SK-N-SH (cell line): ENCODE data around the gene ABCG1. TPM values are rescaled to one million over a fixed set of nuclear protein-coding genes. Genes with fewer than 3 reads are reported as not detected.

ENCODE experiments used
- CTCF ChIA-PET: fragments of 300-600, 350-600 bp; formaldehyde crosslinking; extraction: SDS; loops from one replicate; lab custom pipeline; 2021; lab: Yijun Ruan, JAX
- POLR2A ChIA-PET: fragments of 350-600 bp; sonication (Branson Sonifier 250); formaldehyde crosslinking; extraction: SDS; loops from one replicate; lab custom pipeline; 2020; ENCODE audit warnings: antibody characterized with exemption, inconsistent platforms; lab: Yijun Ruan, JAX
- DNase-seq: peaks from one replicate; pipeline ENCODE4 v3.0.0; 2012
- H2AFZ ChIP-seq: fragments of 200-600 bp; sonication (generic); 2 replicates; pipeline ENCODE4 v1.8.1; 2016; ENCODE audit warnings: antibody characterized with exemption, mild to moderate bottlenecking, low read depth
- H3F3A ChIP-seq: fragments of 200-600 bp; sonication (generic); replicated peaks from 2 replicates; pipeline ENCODE3; 2016; ENCODE audit warnings: antibody characterized with exemption, mild to moderate bottlenecking; ENCODE audit not compliant: insufficient read depth
- H3K27ac ChIP-seq, 2 experiments: fragments of 200-500 bp in 1 of 2; fragments of 200-600 bp in 1 of 2; sonication (Bioruptor generic) in 1 of 2; sonication (generic), shearing (Covaris generic) in 1 of 2; 2 replicates each; pipeline versions ENCODE4 v1.5.1 to v1.6.1; 2014 to 2016; ENCODE audit warnings: low read depth in 2 of 2, inconsistent platforms in 1 of 2, low read length in 1 of 2, mild to moderate bottlenecking in 1 of 2, mixed read lengths in 1 of 2
- H3K27me3 ChIP-seq: fragments of 200-600 bp; sonication (generic), shearing (Covaris generic); 2 replicates; pipeline ENCODE4 v1.6.1; 2016; ENCODE audit warnings: mixed run types; ENCODE audit not compliant: insufficient read depth
- H3K36me3 ChIP-seq, 2 experiments: fragments of 200-500 bp in 1 of 2; fragments of 200-600 bp in 1 of 2; sonication (Bioruptor generic) in 1 of 2; sonication (generic) in 1 of 2; replicated peaks in 1 of 2; 2 replicates each; pipeline versions ENCODE3 to v1.5.1; 2014 to 2016; ENCODE audit warnings: low read length in 1 of 2, mild to moderate bottlenecking in 1 of 2; ENCODE audit not compliant: insufficient read depth in 2 of 2, control insufficient read depth in 1 of 2
- H3K4me1 ChIP-seq, 2 experiments: fragments of 200-500 bp in 1 of 2; fragments of 200-600 bp in 1 of 2; sonication (Bioruptor generic) in 1 of 2; sonication (generic), shearing (Covaris generic) in 1 of 2; 2 replicates each; pipeline versions ENCODE4 v1.5.1 to v1.6.1; 2014 to 2016; ENCODE audit warnings: low read depth in 1 of 2, low read length in 1 of 2, mixed run types in 1 of 2; ENCODE audit not compliant: insufficient read depth in 2 of 2, control insufficient read depth in 1 of 2
- H3K4me2 ChIP-seq: fragments of 200-600 bp; sonication (generic), shearing (Covaris generic); 2 replicates; pipeline ENCODE4 v1.6.1; 2017; ENCODE audit warnings: mixed run types
- H3K4me3 ChIP-seq, 2 experiments: fragments of 200-500 bp in 1 of 2; fragments of 200-600 bp in 1 of 2; sonication (Bioruptor generic) in 1 of 2; sonication (generic), shearing (Covaris generic) in 1 of 2; 2 replicates each; pipeline versions ENCODE4 v1.5.1 to v1.8.1; 2014 to 2016; ENCODE audit warnings: low read depth in 2 of 2, inconsistent platforms in 1 of 2, low read length in 1 of 2, mild to moderate bottlenecking in 1 of 2, mixed read lengths in 1 of 2, moderate library complexity in 1 of 2
- H3K79me2 ChIP-seq: fragments of 200-600 bp; sonication (generic); 2 replicates; pipeline ENCODE4 v1.8.1; 2017; ENCODE audit warnings: mild to moderate bottlenecking; ENCODE audit not compliant: insufficient read depth
- H3K9ac ChIP-seq: fragments of 200-600 bp; sonication (generic); 2 replicates; pipeline ENCODE4 v1.6.1; 2017; ENCODE audit warnings: mixed run types
- H3K9me2 ChIP-seq: fragments of 200-600 bp; sonication (generic); 2 replicates; pipeline ENCODE4 v1.6.1; 2017; ENCODE audit warnings: mixed run types
- H3K9me3 ChIP-seq: fragments of 200-600 bp; sonication (generic); 2 replicates; pipeline ENCODE4 v1.6.1; 2017; ENCODE audit warnings: mixed run types, mild to moderate bottlenecking, moderate library complexity
- H4K20me1 ChIP-seq: fragments of 200-600 bp; sonication (generic); 2 replicates; pipeline ENCODE4 v1.6.1; 2017; ENCODE audit warnings: mild to moderate bottlenecking, mixed run types; ENCODE audit not compliant: insufficient read depth
- ELF1 ChIP-seq: IDR thresholded peaks from 2 replicates; pipeline ENCODE4 v1.4.0; 2012
- EZH2phosphoT487 ChIP-seq: fragments of 200-600 bp; sonication (generic); IDR thresholded peaks from 2 replicates; pipeline ENCODE4 v1.6.1; 2017; ENCODE audit warnings: low read depth, mixed run types, mild to moderate bottlenecking, antibody characterized with exemption, moderate library complexity, borderline replicate concordance
- GABPA ChIP-seq: IDR thresholded peaks from 2 replicates; pipeline ENCODE4 v1.4.0; 2012; ENCODE audit warnings: low read depth, mild to moderate bottlenecking
- NFIC ChIP-seq: IDR thresholded peaks from 2 replicates; pipeline ENCODE4 v1.4.0; 2012; ENCODE audit warnings: borderline replicate concordance
- RAD21 ChIP-seq: IDR thresholded peaks from 2 replicates; pipeline ENCODE4 v1.6.1; 2012; ENCODE audit warnings: mild to moderate bottlenecking, low read length
- TCF12 ChIP-seq: IDR thresholded peaks from 2 replicates; pipeline ENCODE4 v1.4.0; 2012
- YY1 ChIP-seq: IDR thresholded peaks from 2 replicates; pipeline ENCODE4 v1.4.0; 2012; ENCODE audit warnings: low read depth, mild to moderate bottlenecking
- WGBS: methylation state at CpG from one replicate; pipeline ENCODE4 v1.1.6; 2017; ENCODE audit warnings: low lambda C conversion rate; 5-methylcytosine and 5-hydroxymethylcytosine counted together
- polyA plus RNA-seq, 3 experiments: library from polyadenylated mRNA; depleted of rRNA; stranded (reverse); fragments of >200 nt; gene quantifications; 2 replicates each; pipeline ENCODE4 v1.2.3, GENCODE V29; 2012
- TF ChIP-seq, protein P1 (sequence below): IDR thresholded peaks from 2 replicates; pipeline ENCODE4 v1.6.1; 2012; ENCODE audit warnings: mild to moderate bottlenecking, low read depth, low read length, moderate library complexity
- TF ChIP-seq, protein P2 (sequence below): fragments of 200-600 bp; sonication (generic); IDR thresholded peaks from 2 replicates; pipeline ENCODE4 v1.6.1; 2017; ENCODE audit warnings: antibody characterized with exemption, mild to moderate bottlenecking, moderate library complexity
- TF ChIP-seq, protein P3 (sequence below): fragments of 150-350 bp; IDR thresholded peaks from 2 replicates; pipeline ENCODE4 v1.6.1; 2016; ENCODE audit warnings: mild to moderate bottlenecking, low read depth, low read length

Gene ABCG1
- polyA plus RNA-seq, 1 of the 3 experiments (the other 2 are of a cell fraction) = 0.07 TPM

DNA sequence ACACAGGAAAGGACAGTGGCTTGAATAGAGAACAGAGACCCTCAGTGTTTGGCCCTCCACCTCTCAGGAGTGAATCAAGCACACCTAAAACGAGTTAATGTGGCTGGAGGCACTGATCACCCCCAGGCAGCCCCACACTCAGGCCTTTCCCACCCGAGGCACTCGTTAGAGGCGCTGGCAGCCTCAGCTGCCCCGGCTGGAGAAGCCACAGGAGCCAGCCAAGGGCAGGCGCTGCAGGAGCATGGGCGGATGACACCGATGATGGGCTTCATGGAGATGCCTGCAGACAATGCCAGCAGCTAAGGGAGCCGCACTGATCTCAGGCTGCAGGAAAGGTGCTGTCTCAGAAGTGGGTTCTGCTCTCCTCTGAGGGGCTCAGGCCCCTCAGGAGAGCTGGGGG is 24.1 kb upstream of the ABCG1 start:
- no peaks in the 10 kb centered on the region for H3K27me3 ChIP-seq

More for the DNA sequence above, 24.1 kb upstream of the ABCG1 start:
- Histone ChIP-seq H3K4me3 (no peak overlapping the region), H3F3A (no peaks in the 10 kb centered on the region), H3K27ac (no peak overlapping the region), H3K9ac (no peak overlapping the region), H3K9me2 (no peaks in the 10 kb centered on the region), H3K4me1 (peaks cover 0 to 8% of the 10 kb centered on the region in 2 experiments; a peak in 2 of 4 replicates), H3K9me3 (no peaks in the 10 kb centered on the region), H3K36me3 (no peaks in the 10 kb centered on the region), H3K79me2 (no peaks in the 10 kb centered on the region), H4K20me1 (no peaks in the 10 kb centered on the region), H2AFZ (no peak overlapping the region), H3K4me2 (no peak overlapping the region)
- TF ChIP-seq, protein P1, sequence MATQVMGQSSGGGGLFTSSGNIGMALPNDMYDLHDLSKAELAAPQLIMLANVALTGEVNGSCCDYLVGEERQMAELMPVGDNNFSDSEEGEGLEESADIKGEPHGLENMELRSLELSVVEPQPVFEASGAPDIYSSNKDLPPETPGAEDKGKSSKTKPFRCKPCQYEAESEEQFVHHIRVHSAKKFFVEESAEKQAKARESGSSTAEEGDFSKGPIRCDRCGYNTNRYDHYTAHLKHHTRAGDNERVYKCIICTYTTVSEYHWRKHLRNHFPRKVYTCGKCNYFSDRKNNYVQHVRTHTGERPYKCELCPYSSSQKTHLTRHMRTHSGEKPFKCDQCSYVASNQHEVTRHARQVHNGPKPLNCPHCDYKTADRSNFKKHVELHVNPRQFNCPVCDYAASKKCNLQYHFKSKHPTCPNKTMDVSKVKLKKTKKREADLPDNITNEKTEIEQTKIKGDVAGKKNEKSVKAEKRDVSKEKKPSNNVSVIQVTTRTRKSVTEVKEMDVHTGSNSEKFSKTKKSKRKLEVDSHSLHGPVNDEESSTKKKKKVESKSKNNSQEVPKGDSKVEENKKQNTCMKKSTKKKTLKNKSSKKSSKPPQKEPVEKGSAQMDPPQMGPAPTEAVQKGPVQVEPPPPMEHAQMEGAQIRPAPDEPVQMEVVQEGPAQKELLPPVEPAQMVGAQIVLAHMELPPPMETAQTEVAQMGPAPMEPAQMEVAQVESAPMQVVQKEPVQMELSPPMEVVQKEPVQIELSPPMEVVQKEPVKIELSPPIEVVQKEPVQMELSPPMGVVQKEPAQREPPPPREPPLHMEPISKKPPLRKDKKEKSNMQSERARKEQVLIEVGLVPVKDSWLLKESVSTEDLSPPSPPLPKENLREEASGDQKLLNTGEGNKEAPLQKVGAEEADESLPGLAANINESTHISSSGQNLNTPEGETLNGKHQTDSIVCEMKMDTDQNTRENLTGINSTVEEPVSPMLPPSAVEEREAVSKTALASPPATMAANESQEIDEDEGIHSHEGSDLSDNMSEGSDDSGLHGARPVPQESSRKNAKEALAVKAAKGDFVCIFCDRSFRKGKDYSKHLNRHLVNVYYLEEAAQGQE = no peak
- TF ChIP-seq ELF1 = no peak
- no peak for TF ChIP-seq GABPA
- no peak for TF ChIP-seq YY1
- TF ChIP-seq RAD21 = no peak
- TF ChIP-seq EZH2phosphoT487 = no peak
- TF ChIP-seq, protein P2, sequence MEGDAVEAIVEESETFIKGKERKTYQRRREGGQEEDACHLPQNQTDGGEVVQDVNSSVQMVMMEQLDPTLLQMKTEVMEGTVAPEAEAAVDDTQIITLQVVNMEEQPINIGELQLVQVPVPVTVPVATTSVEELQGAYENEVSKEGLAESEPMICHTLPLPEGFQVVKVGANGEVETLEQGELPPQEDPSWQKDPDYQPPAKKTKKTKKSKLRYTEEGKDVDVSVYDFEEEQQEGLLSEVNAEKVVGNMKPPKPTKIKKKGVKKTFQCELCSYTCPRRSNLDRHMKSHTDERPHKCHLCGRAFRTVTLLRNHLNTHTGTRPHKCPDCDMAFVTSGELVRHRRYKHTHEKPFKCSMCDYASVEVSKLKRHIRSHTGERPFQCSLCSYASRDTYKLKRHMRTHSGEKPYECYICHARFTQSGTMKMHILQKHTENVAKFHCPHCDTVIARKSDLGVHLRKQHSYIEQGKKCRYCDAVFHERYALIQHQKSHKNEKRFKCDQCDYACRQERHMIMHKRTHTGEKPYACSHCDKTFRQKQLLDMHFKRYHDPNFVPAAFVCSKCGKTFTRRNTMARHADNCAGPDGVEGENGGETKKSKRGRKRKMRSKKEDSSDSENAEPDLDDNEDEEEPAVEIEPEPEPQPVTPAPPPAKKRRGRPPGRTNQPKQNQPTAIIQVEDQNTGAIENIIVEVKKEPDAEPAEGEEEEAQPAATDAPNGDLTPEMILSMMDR = no peak
- TF ChIP-seq NFIC = no peak
- TF ChIP-seq, protein P3, sequence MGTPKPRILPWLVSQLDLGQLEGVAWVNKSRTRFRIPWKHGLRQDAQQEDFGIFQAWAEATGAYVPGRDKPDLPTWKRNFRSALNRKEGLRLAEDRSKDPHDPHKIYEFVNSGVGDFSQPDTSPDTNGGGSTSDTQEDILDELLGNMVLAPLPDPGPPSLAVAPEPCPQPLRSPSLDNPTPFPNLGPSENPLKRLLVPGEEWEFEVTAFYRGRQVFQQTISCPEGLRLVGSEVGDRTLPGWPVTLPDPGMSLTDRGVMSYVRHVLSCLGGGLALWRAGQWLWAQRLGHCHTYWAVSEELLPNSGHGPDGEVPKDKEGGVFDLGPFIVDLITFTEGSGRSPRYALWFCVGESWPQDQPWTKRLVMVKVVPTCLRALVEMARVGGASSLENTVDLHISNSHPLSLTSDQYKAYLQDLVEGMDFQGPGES = no peak
- no peak for TF ChIP-seq TCF12
- DNase-seq = no peak
- 67% methylated on average over 5 of the region's 9 CpGs for WGBS
- ChIA-PET CTCF (no interaction called here), POLR2A (no interaction called here)
